ENCODE measurements around the gene ZNF217. TPM values are rescaled to one million over a fixed set of nuclear protein-coding genes. Genes with fewer than 3 reads are reported as not detected.

Gene ZNF217
- total RNA-seq, 1 donor from 2014 or later = 40.8 TPM

DNA sequence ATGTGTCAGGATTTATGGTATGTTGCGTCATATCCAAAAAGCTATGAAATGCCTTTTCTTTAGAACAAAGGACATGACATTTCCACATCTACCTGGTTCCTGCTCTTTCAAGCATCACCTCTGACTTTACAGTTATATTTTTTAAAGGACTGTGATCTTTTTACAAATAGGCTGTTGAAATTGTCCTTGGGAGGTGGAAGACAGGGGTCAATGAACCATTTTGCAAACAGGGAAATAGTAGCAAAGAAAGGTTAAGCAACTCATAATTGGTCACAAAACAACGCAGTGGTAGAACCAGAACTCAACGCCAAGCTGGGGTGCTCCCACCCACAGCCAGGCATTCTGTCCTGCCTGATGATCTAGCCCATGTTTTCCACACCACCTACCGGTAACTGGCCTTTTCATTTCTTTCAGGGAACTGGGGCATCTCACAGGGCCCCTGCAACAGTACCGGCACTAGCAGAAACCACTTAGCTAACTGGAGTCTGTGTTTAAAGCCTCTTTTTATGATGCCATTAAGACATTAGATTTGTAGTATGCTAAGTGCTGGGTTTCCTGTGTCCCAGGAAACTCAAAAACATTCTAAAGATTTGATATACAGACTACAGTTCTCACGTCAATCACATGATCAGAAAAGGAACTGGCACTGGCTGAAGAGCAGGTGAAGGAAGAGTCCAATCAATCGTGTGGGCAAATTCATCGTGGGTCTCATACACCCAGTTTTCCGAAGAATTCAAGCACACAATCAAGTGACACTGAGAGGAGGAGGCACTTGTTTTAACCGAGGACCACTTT is 13.9 kb downstream of the ZNF217 start:
- H3K36me3 ChIP-seq (ENCODE audit: control insufficient read depth, insufficient read depth, low read length) = peaks cover 2% of the 10 kb centered on the region
- no peak for DNase-seq (ENCODE audit: low read depth)
- TF ChIP-seq, protein P1, sequence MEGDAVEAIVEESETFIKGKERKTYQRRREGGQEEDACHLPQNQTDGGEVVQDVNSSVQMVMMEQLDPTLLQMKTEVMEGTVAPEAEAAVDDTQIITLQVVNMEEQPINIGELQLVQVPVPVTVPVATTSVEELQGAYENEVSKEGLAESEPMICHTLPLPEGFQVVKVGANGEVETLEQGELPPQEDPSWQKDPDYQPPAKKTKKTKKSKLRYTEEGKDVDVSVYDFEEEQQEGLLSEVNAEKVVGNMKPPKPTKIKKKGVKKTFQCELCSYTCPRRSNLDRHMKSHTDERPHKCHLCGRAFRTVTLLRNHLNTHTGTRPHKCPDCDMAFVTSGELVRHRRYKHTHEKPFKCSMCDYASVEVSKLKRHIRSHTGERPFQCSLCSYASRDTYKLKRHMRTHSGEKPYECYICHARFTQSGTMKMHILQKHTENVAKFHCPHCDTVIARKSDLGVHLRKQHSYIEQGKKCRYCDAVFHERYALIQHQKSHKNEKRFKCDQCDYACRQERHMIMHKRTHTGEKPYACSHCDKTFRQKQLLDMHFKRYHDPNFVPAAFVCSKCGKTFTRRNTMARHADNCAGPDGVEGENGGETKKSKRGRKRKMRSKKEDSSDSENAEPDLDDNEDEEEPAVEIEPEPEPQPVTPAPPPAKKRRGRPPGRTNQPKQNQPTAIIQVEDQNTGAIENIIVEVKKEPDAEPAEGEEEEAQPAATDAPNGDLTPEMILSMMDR (IDR thresholded peaks at IDR 0.05; ENCODE audit: insufficient read depth, low read length, poor library complexity, severe bottlenecking) = no peak
- no peak overlapping the region for H3K4me3 ChIP-seq (ENCODE audit: low read depth, low read length)
- no peaks in the 10 kb centered on the region for H3K27me3 ChIP-seq (ENCODE audit: control insufficient read depth, insufficient read depth, low read length)

DNA sequence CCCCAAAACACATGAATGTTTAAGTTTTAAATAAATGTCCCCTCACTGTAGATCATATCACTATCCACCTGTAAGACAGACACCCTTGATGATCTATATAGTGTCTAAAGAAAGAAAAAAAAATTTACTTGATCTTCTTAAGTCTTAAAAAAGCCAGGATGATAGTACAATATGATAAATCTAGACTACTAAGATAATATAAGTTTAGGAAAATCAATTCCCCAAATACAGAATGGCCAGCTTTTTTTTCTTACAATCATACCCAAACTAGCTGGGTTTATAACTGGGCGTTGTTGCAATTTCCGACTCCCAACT is 14.4 kb downstream of the ZNF217 start:
- Histone ChIP-seq H3K4me3 (ENCODE audit: low read depth, low read length) (no peak overlapping the region), H3K36me3 (ENCODE audit: control insufficient read depth, insufficient read depth, low read length) (peaks cover 2% of the 10 kb centered on the region)

DNA sequence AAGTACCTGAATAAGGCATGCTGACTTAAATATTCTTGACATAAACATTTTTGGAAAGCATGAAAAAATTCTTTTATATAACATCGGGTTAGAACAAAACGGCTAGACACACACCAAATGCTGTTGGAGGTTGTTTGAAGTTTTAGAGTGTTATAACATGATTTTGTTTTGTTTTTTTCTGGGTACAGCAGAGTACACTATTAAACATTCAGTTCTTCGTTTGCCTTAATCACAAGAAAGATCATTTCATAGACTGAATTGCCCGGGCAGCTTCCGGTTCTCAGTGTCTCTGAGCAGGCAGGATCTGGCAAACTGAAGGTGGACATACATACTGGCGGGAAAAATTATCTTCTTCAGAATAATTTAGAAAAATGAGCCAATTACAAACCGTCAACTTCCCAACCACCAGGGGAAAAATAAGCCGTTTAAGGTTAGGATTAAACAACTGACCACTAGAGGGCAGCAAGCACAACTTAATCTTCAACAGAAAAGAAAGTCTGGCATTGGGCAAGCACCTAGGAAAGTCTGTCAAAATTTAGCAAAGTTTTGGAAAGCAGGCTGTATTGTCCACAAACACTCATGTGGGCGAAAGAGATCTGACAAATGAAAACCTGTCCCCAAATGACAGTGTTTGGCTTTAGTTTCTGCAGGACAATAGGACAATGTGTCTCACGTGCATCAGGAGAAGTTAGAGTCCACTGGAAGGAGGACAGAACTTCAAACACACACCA is 15.0 kb downstream of the ZNF217 start:
- H3K36me3 ChIP-seq (ENCODE audit: control insufficient read depth, insufficient read depth, low read length) = peaks cover 2% of the 10 kb centered on the region
- TF ChIP-seq, protein P1 (IDR thresholded peaks at IDR 0.05; ENCODE audit: insufficient read depth, low read length, poor library complexity, severe bottlenecking) = peak; percentile 64
- H3K27me3 ChIP-seq (ENCODE audit: control insufficient read depth, insufficient read depth, low read length) = no peaks in the 10 kb centered on the region
- DNase-seq (ENCODE audit: low read depth) = no peak
- H3K4me3 ChIP-seq (ENCODE audit: low read depth, low read length) = no peak overlapping the region

More for the DNA sequence above, 14.4 kb downstream of the ZNF217 start:
- DNase-seq (ENCODE audit: low read depth) = no peak
- TF ChIP-seq, protein P1 (IDR thresholded peaks at IDR 0.05; ENCODE audit: insufficient read depth, low read length, poor library complexity, severe bottlenecking) = no peak
- H3K27me3 ChIP-seq (ENCODE audit: control insufficient read depth, insufficient read depth, low read length) = no peaks in the 10 kb centered on the region

DNA sequence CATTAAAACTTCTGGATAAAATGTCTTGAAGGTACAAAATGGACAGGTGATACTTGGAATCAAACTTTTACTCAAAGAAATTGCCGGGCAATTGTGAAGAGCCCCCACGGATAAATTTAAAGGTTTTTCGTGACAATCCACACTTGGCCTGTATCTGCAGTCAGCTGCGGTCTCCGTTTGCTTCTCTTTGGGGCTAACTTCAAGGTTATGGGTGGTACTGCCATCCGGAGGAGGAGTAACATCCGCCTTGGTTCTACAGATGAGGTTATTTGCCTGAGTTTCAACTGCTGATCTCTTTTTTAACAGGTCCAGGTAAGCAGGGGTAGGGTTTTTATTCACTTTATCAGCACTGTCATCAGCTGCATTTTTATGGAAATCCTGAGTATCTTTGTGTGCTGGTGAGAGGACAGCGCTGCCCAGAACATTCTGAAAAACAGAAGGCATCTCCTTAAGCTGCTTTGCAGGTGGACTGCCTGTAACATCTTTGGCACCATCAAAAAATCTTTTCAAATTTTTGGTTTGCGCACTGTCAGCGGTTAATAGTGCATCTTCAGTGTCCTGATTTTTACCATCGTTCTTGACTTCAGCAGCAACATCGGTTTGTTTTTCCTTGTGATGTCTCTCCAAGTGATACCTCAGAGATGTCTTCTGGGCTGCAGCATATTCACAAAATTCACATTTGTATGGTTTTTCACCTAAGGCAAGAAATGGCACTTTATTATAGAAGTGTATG is 16.9 kb downstream of the ZNF217 start:
- peaks cover 2% of the 10 kb centered on the region for H3K36me3 ChIP-seq (ENCODE audit: control insufficient read depth, insufficient read depth, low read length)
- no peak for DNase-seq (ENCODE audit: low read depth)
- TF ChIP-seq, protein P1 (IDR thresholded peaks at IDR 0.05; ENCODE audit: insufficient read depth, low read length, poor library complexity, severe bottlenecking) = no peak
- H3K4me3 ChIP-seq (ENCODE audit: low read depth, low read length) = no peak overlapping the region
- no peaks in the 10 kb centered on the region for H3K27me3 ChIP-seq (ENCODE audit: control insufficient read depth, insufficient read depth, low read length)

DNA sequence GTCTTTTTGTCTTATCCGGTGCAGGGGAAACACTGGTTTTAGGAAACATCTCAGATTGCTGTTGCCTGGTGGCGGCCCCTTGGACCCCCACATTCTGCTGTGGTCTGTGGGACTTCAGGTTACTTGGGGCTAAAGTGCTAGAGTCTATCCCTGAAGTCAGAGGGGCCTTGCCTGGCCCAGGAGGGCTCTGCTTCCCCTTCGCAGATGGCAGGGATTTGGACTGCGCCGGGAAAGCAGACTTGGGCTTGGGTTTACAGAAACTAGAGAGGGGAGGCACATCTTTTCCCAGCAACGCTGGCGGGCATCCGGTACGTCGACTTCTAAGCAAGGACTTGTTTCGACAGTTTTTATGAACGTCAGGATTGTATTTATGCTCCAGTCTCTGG is 17.5 kb downstream of the ZNF217 start:
- DNase-seq (ENCODE audit: low read depth) = no peak
- H3K27me3 ChIP-seq (ENCODE audit: control insufficient read depth, insufficient read depth, low read length) = no peaks in the 10 kb centered on the region

More for the DNA sequence above, 17.5 kb downstream of the ZNF217 start:
- Histone ChIP-seq H3K4me3 (ENCODE audit: low read depth, low read length) (no peak overlapping the region), H3K36me3 (ENCODE audit: control insufficient read depth, insufficient read depth, low read length) (peaks cover 2% of the 10 kb centered on the region)
- TF ChIP-seq, protein P1 (IDR thresholded peaks at IDR 0.05; ENCODE audit: insufficient read depth, low read length, poor library complexity, severe bottlenecking) = no peak

Data from kidney epithelial cell (primary cell).